NOMO-1 treated with dmso at 0.1 percent for 144 hours (cell line): ENCODE measurements around the gene CNDP2.

Source experiments
- DNase-seq: peaks from one replicate; lab custom pipeline; 2025; ENCODE audit not compliant: unreplicated experiment; lab: John Stamatoyannopoulos, UW

CNDP2 gene

DNA sequence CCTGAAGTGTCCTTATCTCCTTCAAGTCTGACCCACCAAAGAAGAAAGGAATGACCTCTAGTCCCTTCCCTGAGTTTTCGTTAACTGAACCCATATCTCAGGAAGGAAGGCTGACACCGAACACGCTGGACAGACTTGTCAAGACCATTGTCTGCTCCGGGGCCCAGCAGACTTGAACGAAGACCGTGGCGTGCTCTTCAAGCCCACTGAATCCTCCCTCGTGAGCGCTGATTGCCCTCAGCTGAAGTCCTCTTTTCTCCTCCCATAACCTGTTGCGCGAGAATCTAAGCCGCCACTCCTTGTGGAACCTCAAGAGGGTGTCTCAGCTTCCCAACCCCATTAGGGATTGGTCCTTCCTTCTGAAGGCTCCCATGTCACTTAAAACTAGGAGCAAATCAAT lies 37.5 kb downstream of the CNDP2 start:
- DNase-seq = no peak

DNA sequence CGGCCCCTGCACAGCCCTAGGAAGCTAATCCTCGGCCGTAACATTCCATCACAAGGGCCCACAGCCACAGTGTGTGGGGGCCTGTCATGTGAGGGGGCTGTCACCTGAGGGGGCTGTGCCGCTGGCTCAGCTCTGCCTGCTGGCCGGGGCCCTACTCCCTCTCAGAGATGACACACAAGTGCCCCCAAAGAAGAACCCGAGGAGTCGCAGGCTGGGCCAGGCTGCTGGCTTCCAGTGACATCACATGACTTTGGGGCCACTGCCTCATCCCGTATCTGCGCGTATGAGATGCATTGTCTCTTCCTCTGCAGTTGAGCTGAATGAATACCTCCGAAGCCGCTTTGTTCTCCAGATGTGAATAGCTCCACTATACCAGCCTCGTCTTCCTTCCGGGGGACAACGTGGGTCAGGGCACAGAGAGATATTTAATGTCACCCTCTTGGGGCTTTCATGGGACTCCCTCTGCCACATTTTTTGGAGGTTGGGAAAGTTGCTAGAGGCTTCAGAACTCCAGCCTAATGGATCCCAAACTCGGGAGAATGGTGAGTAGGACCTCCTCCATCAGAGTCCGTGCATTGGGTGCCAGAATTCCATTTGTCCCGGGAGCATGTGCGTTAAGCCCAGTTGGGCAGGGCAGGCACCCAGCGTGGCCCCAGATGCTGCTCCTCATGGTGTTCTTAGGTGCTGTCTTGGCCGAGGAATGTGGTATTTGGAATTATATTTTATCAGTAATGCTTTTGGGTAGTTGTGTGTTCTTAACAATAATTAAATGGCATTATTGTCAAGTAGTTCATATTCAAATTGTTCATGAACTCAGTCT lies 38.2 kb downstream of the CNDP2 start, which contains the start of gene CNDP1:
TSS of gene CNDP1 (plus strand) at position 351 of the 820 bp plus-strand sequence. CDS start at position 519, 168 bp downstream.
- no peak for DNase-seq

DNA sequence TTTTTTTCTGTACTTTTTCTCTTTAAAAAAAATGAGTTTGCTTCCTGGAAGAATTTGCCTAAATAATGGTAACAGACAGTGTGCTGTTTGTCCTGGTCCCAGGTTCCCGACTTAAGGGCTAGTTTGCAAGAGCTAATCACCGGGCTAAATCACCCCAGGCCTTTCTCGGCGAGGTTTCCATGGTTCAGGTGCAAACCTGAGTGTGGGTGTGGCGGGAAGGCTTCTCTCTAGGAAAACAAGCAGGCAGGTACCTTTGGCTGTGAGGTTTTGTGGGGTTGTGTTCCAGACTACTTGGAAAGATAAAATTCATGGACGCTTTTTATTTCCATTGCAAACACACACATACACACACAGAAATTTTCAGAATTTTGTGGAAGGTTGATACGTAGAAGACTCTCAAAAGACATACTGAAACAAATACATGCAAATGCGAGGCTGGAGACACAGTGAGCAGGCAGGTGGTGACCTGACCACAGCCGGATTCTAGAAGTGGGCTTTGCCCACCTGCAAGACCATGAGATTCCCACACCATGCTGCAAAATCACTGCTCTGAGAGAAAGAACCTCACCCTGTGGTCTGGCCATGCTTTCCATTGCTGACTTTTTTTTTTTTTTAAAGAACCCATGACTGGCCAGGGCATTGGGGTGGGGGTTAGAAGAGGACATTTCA lies 39.0 kb downstream of the CNDP2 start:
- DNase-seq = no peak

DNA sequence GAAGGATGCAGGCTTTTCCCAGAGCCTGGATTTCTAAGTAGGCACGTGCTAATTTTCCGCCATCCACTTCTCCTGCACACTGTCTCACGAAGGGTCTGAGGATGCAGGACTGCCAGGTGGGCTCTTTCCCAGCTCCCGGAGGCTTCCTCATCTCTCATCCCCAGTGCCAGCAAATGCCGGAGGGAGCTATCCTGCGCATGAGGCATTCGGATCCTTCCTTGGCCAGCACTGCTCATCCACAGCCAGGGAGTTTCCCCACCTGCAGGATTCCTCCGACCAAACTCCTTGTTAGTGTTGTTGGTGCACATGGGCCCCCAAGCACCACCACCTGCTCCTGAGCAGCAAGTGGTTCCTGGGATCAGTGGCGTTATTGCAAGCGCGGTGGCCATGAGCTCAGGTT lies 43.1 kb downstream of the CNDP2 start:
- DNase-seq = no peak

DNA sequence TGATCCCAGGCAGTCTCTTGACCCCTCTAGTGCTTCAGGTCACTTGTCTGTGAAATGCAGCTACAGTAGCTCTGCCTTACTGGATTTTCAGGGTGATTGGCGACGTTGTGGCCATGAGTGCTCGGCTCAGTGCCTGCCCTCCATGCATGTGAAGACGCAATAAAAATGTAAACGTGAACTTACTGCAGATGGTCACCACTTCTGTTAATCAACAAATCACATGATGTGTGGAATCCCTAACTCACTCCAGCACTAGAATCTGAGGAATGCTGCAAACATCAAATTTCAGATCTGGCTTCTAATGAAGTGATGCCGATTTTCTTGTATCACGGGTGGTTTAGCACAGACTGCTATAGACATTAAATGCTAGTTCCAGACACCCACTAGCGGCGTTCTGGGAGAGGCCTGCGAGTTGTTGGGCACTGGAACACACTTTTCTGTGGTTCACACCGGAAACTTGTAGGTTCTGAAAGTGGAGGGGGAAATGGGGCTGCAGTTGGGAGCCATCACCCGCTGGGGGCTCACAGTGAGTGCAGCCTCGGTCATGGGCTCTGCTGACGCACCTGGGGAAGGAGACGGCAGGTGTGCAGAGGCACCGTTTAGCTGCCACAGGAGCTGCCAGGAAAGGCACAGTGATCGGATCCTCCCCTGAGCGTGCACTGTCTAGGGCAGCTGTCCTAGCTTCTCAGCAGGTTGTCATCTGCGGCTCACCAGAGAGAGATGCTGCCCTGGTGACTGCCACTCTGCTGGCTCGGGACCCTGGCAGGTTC lies 44.7 kb downstream of the CNDP2 start:
- no peak for DNase-seq

DNA sequence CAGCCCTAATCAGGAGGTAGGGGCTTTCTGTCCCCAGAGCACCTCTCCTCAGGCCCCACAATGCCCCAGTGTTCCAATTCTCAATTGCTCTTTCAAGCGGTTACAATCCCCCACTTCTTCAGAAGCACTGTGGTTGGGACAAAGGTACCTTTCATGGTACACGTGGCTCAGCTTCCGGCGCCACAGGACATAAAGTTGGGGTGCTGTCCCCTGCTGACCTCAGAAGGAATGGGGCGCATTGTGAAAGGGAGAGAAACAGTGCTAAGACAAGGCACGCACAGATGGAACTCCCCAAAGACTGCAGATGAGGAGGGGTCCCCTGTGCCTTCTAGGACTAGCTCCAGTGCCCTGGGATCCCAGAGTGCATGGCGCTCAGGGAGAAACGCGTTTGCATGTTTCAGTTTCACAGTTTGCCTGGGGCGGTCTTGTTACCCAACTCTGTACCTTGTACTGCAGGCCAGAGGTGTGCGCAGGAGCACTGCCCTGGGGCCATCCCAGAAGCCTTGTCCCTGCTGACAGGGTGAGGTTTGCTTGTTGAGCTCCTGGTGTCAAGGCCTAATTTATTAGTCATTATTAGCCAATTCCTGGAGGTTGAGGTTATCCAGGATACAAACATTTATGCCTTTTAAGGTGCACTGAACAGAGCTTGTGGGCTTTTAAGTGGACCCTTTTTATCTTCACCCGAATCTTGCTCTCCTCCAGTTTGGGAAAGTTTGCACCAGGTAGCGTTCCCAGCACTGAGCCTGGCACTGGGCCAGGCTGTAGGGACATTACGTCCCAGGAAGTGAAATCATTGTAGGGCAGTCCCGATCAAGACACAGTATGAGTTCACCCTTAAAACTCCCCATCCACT lies 45.8 kb downstream of the CNDP2 start:
- no peak for DNase-seq

DNA sequence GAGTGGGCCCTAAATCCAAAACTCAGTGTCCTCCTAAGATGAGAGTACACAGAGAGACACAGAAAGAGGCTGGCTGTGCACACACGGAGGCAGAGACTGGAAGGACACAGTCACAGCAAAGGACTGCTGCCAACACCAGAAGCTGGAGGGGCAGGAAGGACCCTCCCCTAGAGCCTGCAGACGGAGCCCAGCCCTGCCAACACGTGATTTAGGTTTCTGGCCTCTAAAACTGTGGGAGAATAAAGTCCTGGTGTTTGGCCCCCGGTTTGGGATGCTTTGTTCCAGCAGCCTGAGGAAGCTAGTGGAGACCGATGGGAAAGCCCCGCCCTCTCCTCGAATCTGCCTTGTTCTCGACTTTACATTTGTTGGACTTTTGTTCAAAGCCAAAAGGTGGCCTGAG lies 48.7 kb downstream of the CNDP2 start:
- no peak for DNase-seq

DNA sequence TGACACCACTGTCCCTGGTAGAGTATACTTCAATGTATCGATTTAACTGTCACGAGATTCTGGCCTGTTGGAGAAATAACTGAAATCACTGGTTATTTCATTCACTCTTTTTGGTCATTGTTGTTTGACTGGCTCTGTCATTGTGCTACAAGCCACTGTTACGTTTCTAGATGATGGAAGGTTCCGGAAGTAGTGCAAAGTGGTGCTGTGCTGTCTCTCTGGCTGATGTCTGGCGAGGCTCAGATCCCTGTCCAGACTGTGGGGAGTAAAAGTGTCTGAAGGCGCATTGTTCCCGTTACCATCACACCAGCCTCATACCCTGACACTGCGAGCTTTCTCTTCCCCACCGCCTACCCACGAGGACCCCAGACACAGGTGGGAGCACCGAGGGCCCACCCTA lies 49.8 kb downstream of the CNDP2 start:
- no peak for DNase-seq

DNA sequence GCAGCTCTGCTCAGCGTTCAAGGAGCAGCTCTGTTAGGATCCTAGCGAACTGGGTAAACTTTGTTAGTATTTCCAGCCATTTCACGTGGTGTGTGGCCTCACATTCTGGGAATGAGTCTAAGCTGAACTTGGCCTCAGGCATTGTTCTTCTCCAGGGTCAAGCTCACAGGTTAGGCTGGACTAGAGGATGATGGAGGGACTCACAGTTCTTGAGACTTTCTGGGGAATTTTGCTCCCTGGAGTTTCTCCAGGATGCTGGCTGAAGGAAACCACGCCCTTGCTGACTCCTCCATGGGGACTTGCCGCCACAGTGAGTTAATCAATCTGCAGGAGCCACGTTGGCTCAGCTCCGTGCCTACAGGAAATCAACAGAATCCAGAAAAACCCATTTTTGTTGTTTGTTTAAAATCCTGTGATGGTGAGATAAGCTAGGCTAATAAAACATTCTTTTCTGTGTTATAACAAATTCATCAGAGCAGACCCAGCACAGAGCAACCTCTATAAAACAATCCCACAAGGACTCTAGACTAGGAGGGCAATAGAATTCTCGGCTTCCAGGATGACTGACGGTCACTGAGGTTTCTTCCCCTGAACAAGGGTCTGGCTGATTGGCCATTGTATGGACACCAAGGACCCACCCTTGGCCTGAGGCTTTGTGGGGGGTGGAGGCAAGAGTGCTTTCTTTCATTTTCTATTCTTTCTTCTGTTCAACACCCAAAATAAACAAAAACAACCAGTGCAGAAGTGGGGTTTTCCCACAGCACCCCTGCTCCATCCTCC lies 50.8 kb downstream of the CNDP2 start:
- DNase-seq = no peak

DNA sequence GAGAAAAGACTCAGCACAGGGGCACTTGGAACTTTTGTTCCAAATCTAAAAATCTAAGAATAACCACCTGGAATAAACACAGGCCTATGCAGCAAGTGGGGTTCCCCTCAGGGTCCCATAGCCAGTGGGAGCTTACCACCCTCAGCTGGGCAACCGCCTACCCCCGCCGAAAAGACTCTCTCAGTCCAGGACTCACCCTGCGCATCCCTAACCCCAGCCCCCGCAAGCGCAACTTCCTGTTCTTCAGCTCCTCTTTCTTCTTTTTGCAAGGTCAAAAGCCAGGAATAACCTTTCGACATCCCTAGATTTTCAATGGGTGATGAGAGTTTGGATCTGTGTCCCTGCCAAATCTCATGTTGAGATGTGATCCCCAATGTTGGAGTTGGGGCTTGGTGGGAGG lies 51.7 kb downstream of the CNDP2 start:
- DNase-seq = no peak

DNA sequence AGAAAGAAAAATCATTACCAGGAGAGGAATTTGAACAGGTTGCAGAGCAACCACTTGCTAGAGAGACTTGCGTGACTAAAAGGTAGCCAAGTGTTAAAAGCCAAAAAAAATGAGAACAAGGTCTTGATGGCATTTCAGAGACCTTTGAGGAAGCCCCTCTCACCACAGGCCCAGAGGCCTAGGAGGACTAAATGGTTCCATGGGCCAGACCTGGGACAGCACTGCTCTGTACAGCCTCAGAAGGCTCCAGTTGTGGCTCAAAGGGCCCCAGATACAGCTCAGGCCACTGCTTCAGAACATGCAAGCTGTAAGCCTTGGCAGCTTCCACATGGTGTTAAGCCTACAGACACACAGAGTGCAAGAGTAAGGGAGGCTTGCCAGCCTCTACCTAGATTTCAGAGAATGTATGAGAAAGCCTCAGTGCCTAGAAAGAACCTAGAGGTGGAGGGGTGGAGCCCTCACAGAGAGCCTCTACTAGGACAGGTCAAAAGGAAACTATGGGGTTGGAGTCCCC lies 53.5 kb downstream of the CNDP2 start:
- no peak for DNase-seq

DNA sequence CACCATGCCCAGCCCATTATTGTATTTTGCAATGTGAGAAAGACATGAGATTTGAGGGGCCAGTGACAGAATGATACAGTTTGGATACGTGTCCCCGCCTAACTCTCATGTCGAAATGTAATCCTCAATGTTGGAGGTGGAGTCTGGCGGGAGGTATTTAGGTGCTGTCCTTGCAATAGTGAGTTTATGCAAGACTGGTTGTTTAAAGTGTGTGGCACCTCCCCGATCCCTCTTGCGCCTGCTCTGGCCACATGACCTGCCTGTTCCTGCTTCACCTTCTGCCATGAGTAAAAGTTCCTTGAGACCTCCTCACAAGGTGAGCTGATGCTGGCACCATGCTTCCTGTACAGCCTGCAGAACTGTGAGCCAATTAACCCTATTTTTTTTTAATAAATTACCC lies 54.7 kb downstream of the CNDP2 start:
- no peak for DNase-seq

DNA sequence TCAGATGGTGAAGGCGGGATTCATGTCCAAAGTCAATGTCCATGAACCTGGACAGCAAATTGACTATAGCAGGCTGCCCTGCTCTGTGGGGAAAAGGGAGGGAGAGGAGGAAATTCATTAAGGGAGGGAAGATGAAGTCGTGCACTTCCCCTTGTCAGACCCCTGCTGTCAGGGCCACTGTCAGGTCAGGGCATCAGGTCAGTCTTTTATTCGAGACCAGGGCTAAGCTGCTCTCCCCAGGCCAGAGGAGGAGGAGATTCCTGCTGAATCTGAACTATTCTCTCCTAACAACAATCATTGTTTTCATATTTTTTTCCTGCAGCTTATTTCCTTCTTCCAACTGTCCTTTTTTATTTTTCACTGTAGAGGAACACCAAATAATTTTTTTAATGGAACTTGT lies 55.3 kb downstream of the CNDP2 start:
- no peak for DNase-seq

DNA sequence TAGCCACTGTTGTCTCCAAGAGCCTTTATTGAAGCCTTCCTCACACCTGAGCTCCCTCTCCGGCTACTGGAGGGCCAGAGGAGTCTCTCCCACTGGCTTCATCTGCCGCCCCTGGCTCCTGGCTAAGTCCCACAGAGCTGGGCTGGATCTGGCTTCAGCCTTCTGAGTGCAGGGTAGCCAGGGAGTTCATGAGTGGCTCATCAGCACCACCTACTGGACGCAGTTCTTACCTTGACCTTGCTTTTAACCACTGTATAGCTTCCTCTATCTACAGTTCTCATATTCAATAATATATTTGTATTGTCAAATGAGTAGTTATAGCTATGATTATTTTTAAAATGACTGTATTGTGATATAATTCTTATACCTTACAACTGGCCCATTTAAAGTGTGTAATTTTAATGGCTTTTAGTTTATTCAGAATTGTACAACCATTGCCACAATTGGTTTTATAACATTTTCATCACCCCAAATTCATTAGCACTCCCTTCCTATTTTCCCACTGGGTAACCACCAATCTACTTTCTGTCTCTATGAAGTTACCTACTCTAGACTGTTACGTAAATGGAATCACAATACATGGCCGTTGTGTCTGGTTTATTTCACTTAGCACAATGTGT lies 55.9 kb downstream of the CNDP2 start:
- peak; percentile 79 for DNase-seq

DNA sequence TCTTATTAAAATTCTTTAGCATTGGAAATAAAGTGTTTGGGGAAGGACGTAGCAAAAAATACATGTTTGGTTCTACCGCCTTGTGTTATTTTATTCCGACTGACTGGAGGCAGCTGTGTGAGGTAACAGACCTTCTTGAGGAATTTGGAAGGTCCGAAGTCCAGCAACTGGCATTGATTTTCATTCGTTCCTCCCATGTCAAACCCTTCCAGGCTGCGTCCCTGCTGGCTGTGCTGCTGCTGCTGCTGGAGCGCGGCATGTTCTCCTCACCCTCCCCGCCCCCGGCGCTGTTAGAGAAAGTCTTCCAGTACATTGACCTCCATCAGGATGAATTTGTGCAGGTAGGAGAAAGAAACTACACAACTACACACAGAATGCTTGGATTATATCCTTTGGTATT lies 60.0 kb downstream of the CNDP2 start:
- no peak for DNase-seq

DNA sequence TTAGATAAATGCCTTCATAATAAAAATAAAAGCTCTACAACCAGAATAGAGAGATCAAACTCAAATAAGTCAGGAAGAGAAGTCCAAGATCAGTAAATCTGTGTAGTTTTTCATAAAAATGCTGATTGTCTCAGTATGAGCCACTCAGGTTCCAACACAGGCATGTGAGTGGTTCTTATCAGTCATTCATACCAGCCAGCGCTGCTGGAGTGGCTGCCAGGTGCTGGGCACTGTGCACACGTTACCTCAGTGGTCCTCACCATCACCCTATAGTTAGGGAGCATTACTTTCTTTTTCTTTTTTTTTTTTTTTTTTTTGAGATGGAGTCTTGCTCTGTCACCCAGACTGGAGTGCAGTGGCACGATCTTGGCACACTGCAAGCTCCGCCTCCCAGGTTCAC lies 61.9 kb downstream of the CNDP2 start:
- DNase-seq = no peak

DNA sequence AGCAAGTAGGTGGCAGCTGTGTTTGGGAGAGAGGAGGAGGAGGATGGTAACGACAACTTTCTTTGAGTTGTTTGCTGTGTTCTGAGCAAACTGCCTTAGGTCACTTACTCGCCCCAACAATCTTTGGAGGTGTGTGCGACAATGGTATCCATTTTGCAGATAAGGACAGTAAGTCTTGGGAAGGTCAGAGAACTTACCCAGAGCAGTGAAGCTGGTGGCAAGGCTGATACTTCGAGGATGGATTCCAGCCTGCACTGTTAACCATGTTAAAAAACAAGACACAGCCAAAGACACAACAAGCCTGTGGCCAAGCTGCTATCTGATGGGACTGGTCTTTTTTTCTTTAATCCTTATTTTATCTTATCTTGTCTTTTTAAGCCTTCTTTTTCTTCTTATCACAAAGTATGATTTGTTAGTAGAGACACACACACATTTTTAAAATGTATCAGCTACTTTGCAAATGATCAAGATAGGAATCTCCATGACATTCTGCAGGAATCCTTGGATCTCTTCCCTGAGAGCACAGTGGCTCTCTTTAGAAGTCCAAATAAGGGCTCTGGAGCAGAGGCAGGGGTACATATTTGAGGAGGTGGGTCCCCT lies 66.1 kb downstream of the CNDP2 start:
- DNase-seq = no peak

DNA sequence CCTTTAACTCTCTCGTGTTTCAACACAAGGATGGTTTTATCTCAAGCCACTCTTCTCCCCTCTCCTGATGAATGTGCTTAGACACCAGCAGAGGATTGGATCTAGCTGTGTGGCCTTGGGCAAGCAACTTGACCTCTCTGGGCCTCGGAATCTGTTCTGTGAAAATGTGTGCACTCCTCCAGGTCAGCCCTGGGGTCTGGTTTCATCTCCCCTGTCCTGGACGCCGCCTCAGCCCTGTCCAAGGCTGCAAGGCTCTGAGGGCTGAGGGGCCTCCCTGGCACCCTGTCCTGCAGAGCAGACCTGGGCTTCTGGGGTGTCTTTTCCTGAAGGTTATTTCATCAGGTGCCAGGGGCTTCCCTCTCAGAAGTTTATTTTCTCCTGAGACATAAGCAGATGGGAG lies 66.6 kb downstream of the CNDP2 start:
- DNase-seq = no peak

DNA sequence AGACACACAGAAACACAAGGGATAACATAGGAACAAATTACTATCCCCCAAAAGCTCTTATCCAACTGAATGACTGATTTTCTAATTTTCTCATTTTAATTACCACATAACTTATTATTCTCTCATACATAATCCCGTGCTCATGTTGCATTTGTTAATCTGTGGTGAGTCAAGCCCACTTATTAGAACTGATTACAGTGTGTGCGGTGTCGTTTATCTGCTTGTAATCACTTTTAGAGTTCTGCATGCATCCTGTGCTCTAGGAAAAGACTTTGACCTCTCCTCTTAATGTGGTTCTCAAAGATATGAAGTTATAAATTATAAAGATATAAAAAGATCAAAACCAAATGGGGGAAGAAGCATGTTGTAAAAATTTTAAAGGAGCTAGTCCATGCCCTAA lies 67.8 kb downstream of the CNDP2 start:
- DNase-seq = no peak
